DND-41 (cell line): Measurements from ENCODE around the gene TTC39B.

Experiments used
- ATAC-seq: fragments of 200-7000 bp; cut with Tn5 transposase; 3 replicates; pipeline ENCODE4 v1.9.1; 2021; ENCODE audit warnings: low read depth; ENCODE audit not compliant: insufficient read depth
- DNase-seq: peaks from one replicate; pipeline ENCODE4 v3.0.0-alpha.2; 2020
- H2AFZ ChIP-seq: 2 replicates; pipeline ENCODE4 v1.6.0; 2012; ENCODE audit warnings: low read depth, low read length
- H3K27ac ChIP-seq: 2 replicates; pipeline ENCODE4 v1.5.1; 2012; ENCODE audit warnings: low read length, inconsistent platforms
- H3K27me3 ChIP-seq: fragments of 200-600 bp; sonication (generic); 2 replicates; pipeline ENCODE4 v1.6.0; 2012; ENCODE audit warnings: low read length, mild to moderate bottlenecking, inconsistent platforms; ENCODE audit not compliant: insufficient read depth, poor library complexity
- H3K36me3 ChIP-seq: 2 replicates; pipeline ENCODE4 v1.5.1; 2012; ENCODE audit warnings: low read length, inconsistent platforms; ENCODE audit not compliant: insufficient read depth
- H3K4me1 ChIP-seq: 2 replicates; pipeline ENCODE4 v1.5.1; 2012; ENCODE audit warnings: mild to moderate bottlenecking, low read length; ENCODE audit not compliant: insufficient read depth
- H3K4me2 ChIP-seq: 2 replicates; pipeline ENCODE4 v1.6.0; 2012; ENCODE audit warnings: mild to moderate bottlenecking, moderate library complexity, low read length, inconsistent platforms; ENCODE audit not compliant: insufficient read depth
- H3K4me3 ChIP-seq, 2 experiments: fragments of 200-600 bp in 1 of 2; shearing (Covaris generic) in 1 of 2; 2 replicates each; pipeline ENCODE4 v1.5.1; 2012 to 2016; ENCODE audit warnings: inconsistent platforms in 2 of 2, low read length in 2 of 2, mild to moderate bottlenecking in 2 of 2, low read depth in 1 of 2, moderate library complexity in 1 of 2
- H3K79me2 ChIP-seq: 2 replicates; pipeline ENCODE4 v1.6.0; 2012; ENCODE audit warnings: low read length, inconsistent platforms; ENCODE audit not compliant: insufficient read depth
- H3K9ac ChIP-seq: 2 replicates; pipeline ENCODE4 v1.6.0; 2012; ENCODE audit warnings: low read depth, mild to moderate bottlenecking, inconsistent platforms, low read length, moderate library complexity
- H3K9me3 ChIP-seq: 2 replicates; pipeline ENCODE4 v1.5.1; 2012; ENCODE audit warnings: low read length, moderate library complexity, mild to moderate bottlenecking, inconsistent platforms; ENCODE audit not compliant: insufficient read depth, severe bottlenecking
- H4K20me1 ChIP-seq: 2 replicates; pipeline ENCODE4 v1.6.0; 2012; ENCODE audit warnings: low read length; ENCODE audit not compliant: insufficient read depth
- EZH2 ChIP-seq: IDR thresholded peaks from 3 replicates; pipeline ENCODE4 v1.6.1; 2012; ENCODE audit warnings: borderline replicate concordance, low read depth, mild to moderate bottlenecking, moderate library complexity, low read length, inconsistent platforms; ENCODE audit not compliant: severe bottlenecking
- TF ChIP-seq, protein P1 (sequence below): IDR thresholded peaks from 2 replicates; pipeline ENCODE4 v1.5.1; 2012; ENCODE audit warnings: borderline replicate concordance, low read length, moderate library complexity, mild to moderate bottlenecking; ENCODE audit not compliant: poor library complexity, severe bottlenecking; ENCODE audit errors: extremely low read depth

Gene TTC39B

DNA sequence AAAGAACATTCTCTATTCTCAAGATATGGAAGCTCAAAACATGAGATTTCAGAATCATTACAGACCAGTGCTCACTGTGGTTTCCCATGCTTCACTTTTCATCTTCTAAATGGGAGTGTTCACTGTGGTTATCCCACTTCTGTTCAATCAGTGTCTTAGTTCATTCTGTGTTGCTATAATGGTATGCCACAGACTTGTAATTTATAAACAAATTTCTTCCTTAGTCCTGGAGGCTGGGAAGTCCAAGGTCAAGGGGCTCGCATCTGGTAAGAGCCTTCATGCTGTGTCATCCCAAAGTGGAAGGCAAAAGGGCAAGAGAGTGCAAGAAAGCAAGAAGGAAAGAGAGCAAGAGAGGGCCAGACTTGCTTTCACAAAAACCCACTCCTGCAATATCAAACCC is 146.3 kb downstream of the TTC39B start:
- DNase-seq: no peak
- H3K9ac ChIP-seq: no peak overlapping the region
- no peaks in the 10 kb centered on the region for H3K4me1 ChIP-seq
- ATAC-seq: no peak
- H3K36me3 ChIP-seq: no peaks in the 10 kb centered on the region
- no peaks in the 10 kb centered on the region for H3K9me3 ChIP-seq
- no peak overlapping the region for H2AFZ ChIP-seq
- H3K79me2 ChIP-seq: no peaks in the 10 kb centered on the region
- H3K4me2 ChIP-seq: no peak overlapping the region
- no peaks in the 10 kb centered on the region for H3K27me3 ChIP-seq
- no peak overlapping the region for H3K27ac ChIP-seq
- TF ChIP-seq, protein P1, sequence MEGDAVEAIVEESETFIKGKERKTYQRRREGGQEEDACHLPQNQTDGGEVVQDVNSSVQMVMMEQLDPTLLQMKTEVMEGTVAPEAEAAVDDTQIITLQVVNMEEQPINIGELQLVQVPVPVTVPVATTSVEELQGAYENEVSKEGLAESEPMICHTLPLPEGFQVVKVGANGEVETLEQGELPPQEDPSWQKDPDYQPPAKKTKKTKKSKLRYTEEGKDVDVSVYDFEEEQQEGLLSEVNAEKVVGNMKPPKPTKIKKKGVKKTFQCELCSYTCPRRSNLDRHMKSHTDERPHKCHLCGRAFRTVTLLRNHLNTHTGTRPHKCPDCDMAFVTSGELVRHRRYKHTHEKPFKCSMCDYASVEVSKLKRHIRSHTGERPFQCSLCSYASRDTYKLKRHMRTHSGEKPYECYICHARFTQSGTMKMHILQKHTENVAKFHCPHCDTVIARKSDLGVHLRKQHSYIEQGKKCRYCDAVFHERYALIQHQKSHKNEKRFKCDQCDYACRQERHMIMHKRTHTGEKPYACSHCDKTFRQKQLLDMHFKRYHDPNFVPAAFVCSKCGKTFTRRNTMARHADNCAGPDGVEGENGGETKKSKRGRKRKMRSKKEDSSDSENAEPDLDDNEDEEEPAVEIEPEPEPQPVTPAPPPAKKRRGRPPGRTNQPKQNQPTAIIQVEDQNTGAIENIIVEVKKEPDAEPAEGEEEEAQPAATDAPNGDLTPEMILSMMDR: no peak
- H3K4me3 ChIP-seq: no peak overlapping the region
- H4K20me1 ChIP-seq: no peaks in the 10 kb centered on the region

DNA sequence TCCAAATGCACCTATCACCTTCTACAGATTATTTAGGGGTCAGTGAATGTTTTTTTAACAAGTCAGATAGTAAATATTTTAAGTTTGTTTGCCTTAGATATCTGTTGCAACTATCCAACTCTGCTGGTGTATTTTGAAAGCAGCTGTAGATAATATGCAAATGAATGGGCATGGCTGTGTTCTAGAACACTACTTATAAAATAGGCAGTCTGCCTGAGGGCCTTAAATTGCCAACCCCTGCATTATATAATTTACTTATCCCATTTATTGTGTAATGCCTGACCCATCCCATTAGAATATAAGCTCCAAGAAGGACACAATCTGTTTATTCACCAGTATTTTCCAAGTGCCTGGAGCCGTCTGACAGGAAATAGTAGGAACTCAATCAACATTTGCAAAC is 149.0 kb downstream of the TTC39B start:
- Histone ChIP-seq H3K79me2 (no peaks in the 10 kb centered on the region), H2AFZ (no peak overlapping the region), H3K9ac (no peak overlapping the region), H3K4me1 (no peaks in the 10 kb centered on the region), H3K27ac (no peak overlapping the region), H3K27me3 (no peaks in the 10 kb centered on the region), H3K4me3 (no peak overlapping the region), H3K36me3 (no peaks in the 10 kb centered on the region), H3K9me3 (no peaks in the 10 kb centered on the region), H4K20me1 (no peaks in the 10 kb centered on the region), H3K4me2 (no peak overlapping the region)
- ATAC-seq (no peak), DNase-seq (no peak)
- TF ChIP-seq, protein P1: no peak
- no peak for TF ChIP-seq EZH2

DNA sequence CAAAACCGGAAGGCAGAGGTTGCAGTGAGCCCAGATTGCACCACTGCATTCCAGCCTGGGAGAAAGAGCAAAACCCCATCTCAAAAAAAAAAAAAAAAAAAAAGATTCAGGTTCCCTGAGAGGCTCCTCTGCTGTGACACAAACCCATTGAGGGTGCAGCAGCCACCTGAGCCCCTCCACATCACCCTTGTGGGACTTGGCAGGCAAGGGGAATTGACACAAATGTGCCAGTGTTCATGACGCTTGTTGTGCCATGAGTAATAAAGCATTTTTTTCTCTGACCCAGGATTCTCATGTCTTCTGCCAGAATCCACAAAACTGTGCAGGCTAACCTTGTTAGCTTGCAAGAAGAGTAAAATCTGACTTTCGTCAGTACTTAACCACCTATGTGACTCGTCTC is 149.6 kb downstream of the TTC39B start:
- Histone ChIP-seq H4K20me1 (no peaks in the 10 kb centered on the region), H3K4me1 (no peaks in the 10 kb centered on the region), H3K4me3 (no peak overlapping the region), H3K4me2 (no peak overlapping the region), H3K9ac (no peak overlapping the region), H3K9me3 (no peaks in the 10 kb centered on the region), H3K27ac (no peak overlapping the region), H3K79me2 (no peaks in the 10 kb centered on the region), H2AFZ (no peak overlapping the region), H3K36me3 (no peaks in the 10 kb centered on the region), H3K27me3 (no peaks in the 10 kb centered on the region)
- DNase-seq: no peak
- TF ChIP-seq EZH2: no peak
- TF ChIP-seq, protein P1: no peak
- no peak for ATAC-seq

DNA sequence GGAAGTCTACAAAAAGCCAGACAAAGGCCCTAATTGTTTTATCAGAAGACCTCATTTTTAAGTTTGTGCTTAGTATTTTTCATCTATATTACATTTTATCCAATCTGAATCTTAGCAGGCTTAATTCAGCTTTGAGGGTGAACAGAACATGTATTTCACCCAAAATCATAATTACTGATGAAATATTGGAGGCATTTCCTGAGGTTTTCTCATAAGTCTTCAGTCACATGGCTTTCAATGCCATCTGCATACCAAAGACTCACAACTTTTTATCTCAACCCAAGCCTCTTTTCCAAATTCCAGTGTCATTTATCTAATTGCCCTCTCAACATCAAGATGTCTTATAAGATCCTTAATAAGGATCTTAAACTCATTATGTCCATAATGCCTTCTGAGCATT is 150.8 kb downstream of the TTC39B start:
- DNase-seq (no peak), ATAC-seq (no peak)
- no peak overlapping the region for H3K27ac ChIP-seq
- H3K4me2 ChIP-seq: no peak overlapping the region
- no peaks in the 10 kb centered on the region for H4K20me1 ChIP-seq
- H3K4me1 ChIP-seq: no peaks in the 10 kb centered on the region
- H3K9ac ChIP-seq: no peak overlapping the region
- H3K9me3 ChIP-seq: no peaks in the 10 kb centered on the region
- no peaks in the 10 kb centered on the region for H3K36me3 ChIP-seq
- H3K4me3 ChIP-seq: no peak overlapping the region
- no peak overlapping the region for H2AFZ ChIP-seq
- no peak for TF ChIP-seq EZH2
- TF ChIP-seq, protein P1: no peak
- no peaks in the 10 kb centered on the region for H3K79me2 ChIP-seq
- no peaks in the 10 kb centered on the region for H3K27me3 ChIP-seq
